ENCODE data around the gene RHEB. TPM values are rescaled to one million over a fixed set of nuclear protein-coding genes. Genes with fewer than 3 reads are reported as not detected.

RHEB gene
- total and polyA plus RNA-seq, 4 experiments from 2014 or later, result 40.8 to 83.2 (median 64.1) TPM

- peaks cover 33% of the 10 kb centered on the region for H3K4me1 ChIP-seq (ENCODE audit: insufficient read depth, low read length)
- no peaks in the 10 kb centered on the region for H3K36me3 Mint-ChIP-seq
- no peaks in the 10 kb centered on the region for H3K27me3 Mint-ChIP-seq
- CTCF ChIA-PET (ENCODE audit: partially characterized antibody), result interaction anchor here (0.9 to 15.3 kb wide), 4 partner anchors 9 to 71 kb away, joined by 3 to 398 read pairs (median 5); no protein-coding TSS in a partner anchor
- peak overlapping the region in 1 of 7 donors; percentile 48 for H3K27ac Mint-ChIP-seq
- intact Hi-C loops (cut with micrococcal nuclease), result no loop called here
- POLR2A ChIA-PET (ENCODE audit: partially characterized antibody), result interaction anchor here (0.7 to 4.3 kb wide), 3 partner anchors 9 to 29 kb away, joined by 4 to 22 read pairs (median 4); partner anchors contain the start of gene WDR86
- no peak overlapping the region for H3K27ac ChIP-seq (ENCODE audit: low read depth, low read length)
- H3K36me3 ChIP-seq (ENCODE audit: insufficient read depth, low read length), result no peaks in the 10 kb centered on the region
- peak overlapping the region in 1 of 2 donors; percentile 28 for H3K4me3 ChIP-seq (ENCODE audit: low read length in 2 of 2)
- H3K4me3 Mint-ChIP-seq, result peak overlapping the region in 5 of 8 donors; percentile 43 to 73 (median 65)
- no peak for DNase-seq
- H3K9me3 ChIP-seq (ENCODE audit: control insufficient read depth in 1 of 2, low read length in 2 of 2), result no peaks in the 10 kb centered on the region
- no peaks in the 10 kb centered on the region for H3K9me3 Mint-ChIP-seq
- no peaks in the 10 kb centered on the region for H3K27me3 ChIP-seq (ENCODE audit: insufficient read depth, low read length)
- peaks cover 13 to 47% (median 28%) of the 10 kb centered on the region in 4 donors for H3K4me1 Mint-ChIP-seq
These were observed 80.7 kb downstream of the RHEB start for GRCh38 chr7:151438864-151439601.

- no peak overlapping the region for H3K27ac Mint-ChIP-seq
- CTCF ChIA-PET (ENCODE audit: partially characterized antibody), result interaction anchor here (0.9 to 3.1 kb wide), 4 partner anchors 10 to 70 kb away, joined by 3 to 18 read pairs (median 5); no protein-coding TSS in a partner anchor
These were observed 81.7 kb downstream of the RHEB start for GRCh38 chr7:151437866-151438516.

GRCh38 chr7:151437159-151437553 lies 82.5 kb downstream of the RHEB start:
- no peaks in the 10 kb centered on the region for H3K36me3 Mint-ChIP-seq
- Histone ChIP-seq H3K4me3 (ENCODE audit: low read length in 2 of 2) (no peak overlapping the region), H3K36me3 (ENCODE audit: insufficient read depth, low read length) (no peaks in the 10 kb centered on the region), H3K9me3 (ENCODE audit: control insufficient read depth in 1 of 2, low read length in 2 of 2) (no peaks in the 10 kb centered on the region), H3K27ac (ENCODE audit: low read depth, low read length) (no peak overlapping the region), H3K4me1 (ENCODE audit: insufficient read depth, low read length) (peaks cover 52% of the 10 kb centered on the region), H3K27me3 (ENCODE audit: insufficient read depth, low read length) (no peaks in the 10 kb centered on the region)
- POLR2A ChIA-PET (ENCODE audit: partially characterized antibody), result no interaction called here
- intact Hi-C loops (cut with micrococcal nuclease), result no loop called here
- H3K27ac Mint-ChIP-seq, result peak overlapping the region in 2 of 7 donors; percentile 16 to 46
- no peaks in the 10 kb centered on the region for H3K27me3 Mint-ChIP-seq
- no peak for DNase-seq
- H3K4me1 Mint-ChIP-seq, result peaks cover 19 to 54% (median 32%) of the 10 kb centered on the region in 4 donors
- no peak overlapping the region for H3K4me3 Mint-ChIP-seq
- no peaks in the 10 kb centered on the region for H3K9me3 Mint-ChIP-seq
- CTCF ChIA-PET (ENCODE audit: partially characterized antibody), result interaction anchor here (0.8 to 3.1 kb wide), 3 partner anchors 9 to 69 kb away, joined by 4 to 18 read pairs (median 5); no protein-coding TSS in a partner anchor

More at GRCh38 chr7:151437866-151438516, 81.7 kb downstream of the RHEB start:
- no peak for DNase-seq
- POLR2A ChIA-PET (ENCODE audit: partially characterized antibody), result no interaction called here
- intact Hi-C loops (cut with micrococcal nuclease), result no loop called here
- Mint-ChIP-seq H3K4me3 (no peak overlapping the region), H3K9me3 (no peaks in the 10 kb centered on the region), H3K4me1 (peaks cover 17 to 53% (median 31%) of the 10 kb centered on the region in 4 donors), H3K36me3 (no peaks in the 10 kb centered on the region), H3K27me3 (no peaks in the 10 kb centered on the region)
- Histone ChIP-seq H3K4me3 (ENCODE audit: low read length in 2 of 2) (no peak overlapping the region), H3K27ac (ENCODE audit: low read depth, low read length) (no peak overlapping the region), H3K27me3 (ENCODE audit: insufficient read depth, low read length) (no peaks in the 10 kb centered on the region), H3K36me3 (ENCODE audit: insufficient read depth, low read length) (no peaks in the 10 kb centered on the region), H3K9me3 (ENCODE audit: control insufficient read depth in 1 of 2, low read length in 2 of 2) (no peaks in the 10 kb centered on the region), H3K4me1 (ENCODE audit: insufficient read depth, low read length) (peaks cover 43% of the 10 kb centered on the region)

- Histone ChIP-seq H3K4me1 (ENCODE audit: insufficient read depth, low read length) (peaks cover 52% of the 10 kb centered on the region), H3K27ac (ENCODE audit: low read depth, low read length) (no peak overlapping the region), H3K9me3 (ENCODE audit: control insufficient read depth in 1 of 2, low read length in 2 of 2) (no peaks in the 10 kb centered on the region), H3K4me3 (ENCODE audit: low read length in 2 of 2) (no peak overlapping the region), H3K36me3 (ENCODE audit: insufficient read depth, low read length) (no peaks in the 10 kb centered on the region), H3K27me3 (ENCODE audit: insufficient read depth, low read length) (no peaks in the 10 kb centered on the region)
- H3K9me3 Mint-ChIP-seq, result no peaks in the 10 kb centered on the region
- no peaks in the 10 kb centered on the region for H3K36me3 Mint-ChIP-seq
- H3K27me3 Mint-ChIP-seq, result no peaks in the 10 kb centered on the region
- H3K4me1 Mint-ChIP-seq, result peaks cover 17 to 54% (median 32%) of the 10 kb centered on the region in 4 donors
- intact Hi-C loops (cut with micrococcal nuclease), result no loop called here
- peak overlapping the region in 5 of 7 donors; percentile 54 to 85 (median 65) for H3K27ac Mint-ChIP-seq
- no peak for DNase-seq
- POLR2A ChIA-PET (ENCODE audit: partially characterized antibody), result no interaction called here
- no peak overlapping the region for H3K4me3 Mint-ChIP-seq
- CTCF ChIA-PET (ENCODE audit: partially characterized antibody), result interaction anchor here (0.8 to 3.1 kb wide), 5 partner anchors 9 to 68 kb away, joined by 4 to 18 read pairs (median 5); no protein-coding TSS in a partner anchor
These were observed 83.1 kb downstream of the RHEB start for GRCh38 chr7:151436446-151437158.

GRCh38 chr7:151435971-151436370 lies 83.7 kb downstream of the RHEB start:
- H3K4me3 Mint-ChIP-seq, result no peak overlapping the region
- H3K27ac ChIP-seq (ENCODE audit: low read depth, low read length), result no peak overlapping the region
- H3K27me3 ChIP-seq (ENCODE audit: insufficient read depth, low read length), result no peaks in the 10 kb centered on the region
- no peaks in the 10 kb centered on the region for H3K36me3 ChIP-seq (ENCODE audit: insufficient read depth, low read length)
- H3K36me3 Mint-ChIP-seq, result no peaks in the 10 kb centered on the region
- no peak for DNase-seq
- H3K9me3 Mint-ChIP-seq, result no peaks in the 10 kb centered on the region
- H3K9me3 ChIP-seq (ENCODE audit: control insufficient read depth in 1 of 2, low read length in 2 of 2), result no peaks in the 10 kb centered on the region
- peak overlapping the region in 1 of 7 donors; percentile 62 for H3K27ac Mint-ChIP-seq
- no peaks in the 10 kb centered on the region for H3K27me3 Mint-ChIP-seq
- H3K4me1 Mint-ChIP-seq, result peaks cover 16 to 54% (median 32%) of the 10 kb centered on the region in 4 donors
- ChIA-PET POLR2A (ENCODE audit: partially characterized antibody) (no interaction called here), CTCF (ENCODE audit: partially characterized antibody) (interaction anchor here (1.1 to 3.1 kb wide), 3 partner anchors 10 to 67 kb away, joined by 4 to 18 read pairs (median 7); no protein-coding TSS in a partner anchor)
- intact Hi-C loops (cut with micrococcal nuclease), result no loop called here
- peaks cover 52% of the 10 kb centered on the region for H3K4me1 ChIP-seq (ENCODE audit: insufficient read depth, low read length)
- H3K4me3 ChIP-seq (ENCODE audit: low read length in 2 of 2), result no peak overlapping the region

GRCh38 chr7:151435103-151435916 lies 84.4 kb downstream of the RHEB start:
- H3K4me1 ChIP-seq (ENCODE audit: insufficient read depth, low read length), result peaks cover 52% of the 10 kb centered on the region
- Mint-ChIP-seq H3K4me1 (peaks cover 18 to 54% (median 32%) of the 10 kb centered on the region in 4 donors), H3K36me3 (no peaks in the 10 kb centered on the region), H3K9me3 (no peaks in the 10 kb centered on the region), H3K27me3 (no peaks in the 10 kb centered on the region), H3K4me3 (no peak overlapping the region), H3K27ac (peak overlapping the region in 2 of 7 donors; percentile 25 to 52)
- no peak for DNase-seq
- no peaks in the 10 kb centered on the region for H3K27me3 ChIP-seq (ENCODE audit: insufficient read depth, low read length)
- ChIA-PET POLR2A (ENCODE audit: partially characterized antibody) (no interaction called here), CTCF (ENCODE audit: partially characterized antibody) (interaction anchor here (1.0 to 3.1 kb wide), 4 partner anchors 10 to 84 kb away, joined by 3 to 18 read pairs (median 6); no protein-coding TSS in a partner anchor)
- H3K9me3 ChIP-seq (ENCODE audit: control insufficient read depth in 1 of 2, low read length in 2 of 2), result no peaks in the 10 kb centered on the region
- H3K4me3 ChIP-seq (ENCODE audit: low read length in 2 of 2), result no peak overlapping the region
- H3K36me3 ChIP-seq (ENCODE audit: insufficient read depth, low read length), result no peaks in the 10 kb centered on the region
- no peak overlapping the region for H3K27ac ChIP-seq (ENCODE audit: low read depth, low read length)
- intact Hi-C loops (cut with micrococcal nuclease), result no loop called here

All from CD4-positive, alpha-beta memory T cell (primary cell).